Lower leg skin (tissue), 3 donors: Measurements from ENCODE around the gene VPS13D.

Source experiments
- POLR2A ChIP-seq, 2 donors: fragments of 450-650 bp; IDR thresholded peaks; one replicate each; pipeline ENCODE4 v1.6.1; 2016 to 2017; ENCODE audit warnings: antibody characterized with exemption in 2 of 2, mild to moderate bottlenecking in 1 of 2, moderate library complexity in 1 of 2
- TF ChIP-seq, protein P1 (sequence below), 3 donors: fragments of 450-650 bp; IDR thresholded peaks; one replicate each; pipeline ENCODE4 v1.5.1; 2016; ENCODE audit warnings: antibody characterized with exemption in 3 of 3, mild to moderate bottlenecking in 3 of 3, moderate library complexity in 2 of 3

DNA sequence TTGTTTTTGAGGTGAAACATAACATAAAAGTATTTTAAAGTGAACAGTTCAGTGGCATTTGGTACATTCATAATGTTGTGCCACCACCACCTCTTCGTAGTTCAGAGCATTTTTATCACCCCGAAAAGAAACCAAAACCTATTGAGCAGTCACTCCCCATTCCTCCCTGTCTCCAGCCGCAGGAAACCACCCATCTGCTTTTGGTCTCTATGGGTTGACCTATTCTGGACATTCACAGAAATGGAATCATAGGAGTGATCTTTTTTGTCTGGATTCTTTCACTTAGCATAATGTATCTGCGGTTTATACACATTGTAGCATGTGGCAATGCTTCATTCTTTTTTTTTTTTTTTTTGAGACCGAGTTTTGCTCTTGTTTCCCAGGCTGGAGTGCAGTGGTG lies 141.2 kb downstream of the VPS13D start:
- TF ChIP-seq, protein P1, sequence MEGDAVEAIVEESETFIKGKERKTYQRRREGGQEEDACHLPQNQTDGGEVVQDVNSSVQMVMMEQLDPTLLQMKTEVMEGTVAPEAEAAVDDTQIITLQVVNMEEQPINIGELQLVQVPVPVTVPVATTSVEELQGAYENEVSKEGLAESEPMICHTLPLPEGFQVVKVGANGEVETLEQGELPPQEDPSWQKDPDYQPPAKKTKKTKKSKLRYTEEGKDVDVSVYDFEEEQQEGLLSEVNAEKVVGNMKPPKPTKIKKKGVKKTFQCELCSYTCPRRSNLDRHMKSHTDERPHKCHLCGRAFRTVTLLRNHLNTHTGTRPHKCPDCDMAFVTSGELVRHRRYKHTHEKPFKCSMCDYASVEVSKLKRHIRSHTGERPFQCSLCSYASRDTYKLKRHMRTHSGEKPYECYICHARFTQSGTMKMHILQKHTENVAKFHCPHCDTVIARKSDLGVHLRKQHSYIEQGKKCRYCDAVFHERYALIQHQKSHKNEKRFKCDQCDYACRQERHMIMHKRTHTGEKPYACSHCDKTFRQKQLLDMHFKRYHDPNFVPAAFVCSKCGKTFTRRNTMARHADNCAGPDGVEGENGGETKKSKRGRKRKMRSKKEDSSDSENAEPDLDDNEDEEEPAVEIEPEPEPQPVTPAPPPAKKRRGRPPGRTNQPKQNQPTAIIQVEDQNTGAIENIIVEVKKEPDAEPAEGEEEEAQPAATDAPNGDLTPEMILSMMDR (IDR thresholded peaks at IDR 0.05): no peak
- no peak for TF ChIP-seq POLR2A (IDR thresholded peaks at IDR 0.05)
